ENCODE results near the gene SENP3.

Gene SENP3

DNA sequence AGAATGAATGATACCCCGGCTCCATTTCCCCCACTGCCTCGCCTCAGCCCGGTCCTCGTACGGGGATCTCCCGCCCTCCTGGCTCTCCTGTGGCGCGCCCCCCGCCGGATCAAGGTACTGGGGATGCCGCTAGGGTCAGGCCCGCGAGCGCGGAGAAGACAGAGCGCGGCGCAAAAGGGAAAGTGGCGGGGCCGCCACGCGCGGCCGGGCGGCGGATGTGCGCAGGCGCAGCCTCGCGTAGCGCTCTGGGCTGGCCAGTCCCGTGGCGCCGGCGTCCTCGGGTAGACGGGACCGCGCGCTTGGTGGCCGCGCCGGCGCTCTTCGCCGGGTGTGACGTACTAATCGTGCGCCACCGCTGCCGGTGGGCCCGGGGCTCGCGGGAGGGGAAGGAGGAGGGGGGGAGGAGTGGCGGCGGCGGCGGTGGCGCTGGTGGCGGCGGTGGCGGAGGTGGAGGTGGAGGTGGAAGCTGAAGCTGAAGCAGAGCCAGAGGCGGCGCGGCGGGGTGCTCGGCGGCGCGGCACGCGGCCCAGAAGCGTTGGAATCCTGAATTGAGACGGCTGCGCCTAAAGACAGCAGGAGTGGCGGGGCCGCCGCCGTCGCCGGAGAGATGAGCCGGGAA lies at the start of gene SENP3:
TSS of gene SENP3 (plus strand) at position 331 of the 619 bp plus-strand sequence. CDS start 1,158 bp downstream, outside the sequence.
- DNase-seq (ENCODE audit: low read depth): peak; percentile 89

DNA sequence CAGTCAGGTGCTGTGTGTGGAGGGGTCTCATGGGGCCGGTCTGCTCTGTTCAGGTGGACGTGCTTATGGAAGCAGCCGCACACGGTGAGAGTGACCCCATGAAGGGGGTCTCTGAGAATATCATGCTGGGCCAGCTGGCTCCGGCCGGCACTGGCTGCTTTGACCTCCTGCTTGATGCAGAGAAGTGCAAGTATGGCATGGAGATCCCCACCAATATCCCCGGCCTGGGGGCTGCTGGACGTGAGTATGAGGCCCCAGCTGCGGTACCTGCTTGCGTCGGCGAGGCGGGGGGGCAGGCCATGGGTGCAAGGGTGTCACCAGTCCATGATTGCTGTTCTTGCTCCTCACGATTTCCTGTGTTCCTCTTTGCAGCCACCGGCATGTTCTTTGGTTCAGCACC lies 49.6 kb upstream of the SENP3 start:
- DNase-seq (ENCODE audit: low read depth): no peak

DNA sequence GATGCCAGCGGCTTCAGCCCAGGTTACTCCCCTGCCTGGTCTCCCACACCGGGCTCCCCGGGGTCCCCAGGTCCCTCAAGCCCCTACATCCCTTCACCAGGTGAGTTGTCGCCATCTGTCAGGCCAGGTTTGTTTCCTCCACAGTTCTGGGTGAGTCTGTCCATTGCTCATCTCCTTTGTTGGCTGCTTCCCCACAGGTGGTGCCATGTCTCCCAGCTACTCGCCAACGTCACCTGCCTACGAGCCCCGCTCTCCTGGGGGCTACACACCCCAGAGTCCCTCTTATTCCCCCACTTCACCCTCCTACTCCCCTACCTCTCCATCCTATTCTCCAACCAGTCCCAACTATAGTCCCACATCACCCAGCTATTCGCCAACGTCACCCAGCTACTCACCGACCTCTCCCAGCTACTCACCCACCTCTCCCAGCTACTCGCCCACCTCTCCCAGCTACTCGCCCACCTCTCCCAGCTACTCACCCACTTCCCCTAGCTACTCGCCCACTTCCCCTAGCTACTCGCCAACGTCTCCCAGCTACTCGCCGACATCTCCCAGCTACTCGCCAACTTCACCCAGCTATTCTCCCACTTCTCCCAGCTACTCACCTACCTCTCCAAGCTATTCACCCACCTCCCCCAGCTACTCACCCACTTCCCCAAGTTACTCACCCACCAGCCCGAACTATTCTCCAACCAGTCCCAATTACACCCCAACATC lies 48.7 kb upstream of the SENP3 start:
- no peak for DNase-seq (ENCODE audit: low read depth)

DNA sequence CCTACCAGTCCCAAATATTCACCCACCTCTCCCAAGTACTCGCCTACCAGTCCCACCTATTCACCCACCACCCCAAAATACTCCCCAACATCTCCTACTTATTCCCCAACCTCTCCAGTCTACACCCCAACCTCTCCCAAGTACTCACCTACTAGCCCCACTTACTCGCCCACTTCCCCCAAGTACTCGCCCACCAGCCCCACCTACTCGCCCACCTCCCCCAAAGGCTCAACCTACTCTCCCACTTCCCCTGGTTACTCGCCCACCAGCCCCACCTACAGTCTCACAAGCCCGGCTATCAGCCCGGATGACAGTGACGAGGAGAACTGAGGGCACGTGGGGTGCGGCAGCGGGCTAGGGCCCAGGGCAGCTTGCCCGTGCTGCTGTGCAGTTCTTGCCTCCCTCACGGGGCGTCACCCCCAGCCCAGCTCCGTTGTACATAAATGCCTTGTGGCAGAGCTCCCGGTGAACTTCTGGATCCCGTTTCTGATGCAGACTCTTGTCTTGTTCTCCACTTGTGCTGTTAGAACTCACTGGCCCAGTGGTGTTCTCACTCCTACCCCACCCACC lies 47.8 kb upstream of the SENP3 start:
- no peak for DNase-seq (ENCODE audit: low read depth)

DNA sequence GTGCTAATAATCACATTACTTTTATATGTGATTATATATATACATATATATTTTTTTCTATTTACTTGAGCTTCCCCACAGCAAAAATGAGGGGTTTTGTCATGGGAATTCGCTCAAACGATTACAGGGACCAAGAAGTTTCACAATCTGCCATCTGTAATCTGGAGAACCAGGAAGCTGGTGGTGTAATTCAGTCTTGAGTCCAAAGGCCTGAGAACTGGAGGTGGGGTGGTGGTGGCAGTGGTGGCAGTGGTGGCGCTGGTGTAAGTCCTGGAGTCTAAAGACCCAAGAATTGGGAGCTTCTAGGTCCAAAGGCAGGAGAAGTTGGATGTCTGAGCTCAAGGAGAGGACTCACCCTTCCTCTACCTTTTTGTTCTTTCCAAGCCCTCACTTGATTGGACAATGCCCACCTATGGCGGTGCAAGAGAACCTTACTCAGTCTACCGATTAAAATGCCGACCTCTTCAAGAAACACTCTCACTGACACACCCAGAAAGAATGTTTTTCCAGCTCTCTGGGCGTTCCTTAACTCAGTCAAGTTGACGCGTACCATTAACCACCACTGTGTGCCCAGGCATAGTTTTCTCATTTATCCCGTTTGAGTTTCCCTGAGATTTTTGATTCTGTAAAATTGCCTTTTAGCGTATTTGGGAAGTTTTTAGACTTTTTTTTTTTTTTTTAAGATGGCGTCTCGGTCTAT lies 45.7 kb upstream of the SENP3 start:
- no peak for DNase-seq (ENCODE audit: low read depth)

DNA sequence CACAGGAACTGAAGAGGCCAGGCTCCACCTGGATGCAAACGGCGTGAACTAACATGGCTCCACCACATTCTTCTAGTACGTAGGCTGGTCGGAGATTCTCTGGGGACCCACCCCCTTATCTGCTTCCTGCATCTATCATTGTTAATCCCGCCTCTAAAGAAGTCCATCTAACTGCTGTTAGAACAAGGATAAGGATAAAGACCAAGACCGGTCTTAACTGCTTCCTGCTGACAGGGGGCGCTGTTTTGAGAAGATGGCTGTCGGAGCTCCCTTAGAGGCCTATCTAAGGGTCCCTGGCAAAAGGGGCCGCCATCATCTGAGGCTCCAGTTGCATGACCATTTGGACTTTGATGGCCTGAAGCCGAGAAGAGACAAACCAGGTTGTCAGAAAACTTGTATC lies 38.7 kb upstream of the SENP3 start:
- DNase-seq (ENCODE audit: low read depth): peak; percentile 15

DNA sequence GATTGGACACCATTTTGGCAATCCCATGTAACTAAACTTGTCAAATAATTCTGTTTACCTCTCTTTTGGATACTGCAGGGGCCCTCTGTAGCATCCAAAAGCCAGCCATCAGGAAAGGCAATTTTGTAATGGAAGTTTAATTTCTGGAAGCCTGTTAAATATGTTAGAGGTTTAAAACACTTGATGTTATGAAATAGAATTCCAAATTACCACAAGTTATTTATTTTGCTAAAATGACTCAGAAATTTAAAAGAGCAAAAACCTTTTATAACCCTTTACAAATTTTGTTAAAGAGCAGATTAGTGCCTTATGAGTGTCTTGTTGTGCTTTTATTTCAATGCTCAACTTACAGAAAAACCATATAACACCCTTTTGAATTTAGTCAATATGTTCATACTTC lies 32.9 kb upstream of the SENP3 start:
- DNase-seq (ENCODE audit: low read depth): no peak

DNA sequence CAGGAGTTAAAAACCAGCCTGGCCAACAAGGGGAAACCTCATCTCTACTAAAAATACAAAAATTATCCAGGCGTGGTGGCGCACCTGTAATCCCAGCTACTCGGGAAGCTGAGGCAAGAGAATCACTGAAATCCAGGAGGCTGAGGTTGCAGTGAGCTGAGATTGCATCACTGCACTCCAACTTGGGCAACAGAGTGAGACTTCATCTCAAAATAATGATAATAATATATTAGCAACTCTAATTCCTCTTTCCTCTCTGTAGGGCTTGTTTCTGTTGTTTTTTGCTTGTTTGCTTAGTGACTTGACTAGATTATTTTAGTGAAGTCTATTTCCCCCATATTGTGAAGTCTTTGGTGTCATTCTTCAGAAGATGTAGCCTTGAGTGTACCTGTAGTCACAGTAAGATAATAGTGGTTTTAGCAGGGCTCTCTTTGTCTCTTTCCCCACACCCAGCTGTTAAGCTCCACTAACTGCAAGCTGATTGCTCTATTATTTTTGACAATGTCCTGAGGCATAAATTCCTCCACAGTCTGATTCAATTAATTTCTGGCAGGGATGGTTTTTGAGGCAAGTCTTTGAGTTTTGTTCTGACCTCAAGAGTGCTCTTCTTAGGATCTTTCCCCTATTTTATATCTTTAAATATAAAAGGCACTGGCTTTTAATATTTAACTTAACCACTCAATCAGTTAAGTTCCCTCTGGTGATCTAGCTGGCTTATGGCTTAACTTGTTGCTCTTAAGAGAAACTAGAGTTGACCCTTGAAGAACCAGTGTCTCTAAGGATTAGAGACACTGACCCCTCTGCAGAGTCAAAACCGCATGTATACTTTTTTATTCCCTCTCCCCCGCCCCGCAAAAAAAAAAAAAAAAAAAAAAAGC lies 31.5 kb upstream of the SENP3 start:
- no peak for DNase-seq (ENCODE audit: low read depth)

DNA sequence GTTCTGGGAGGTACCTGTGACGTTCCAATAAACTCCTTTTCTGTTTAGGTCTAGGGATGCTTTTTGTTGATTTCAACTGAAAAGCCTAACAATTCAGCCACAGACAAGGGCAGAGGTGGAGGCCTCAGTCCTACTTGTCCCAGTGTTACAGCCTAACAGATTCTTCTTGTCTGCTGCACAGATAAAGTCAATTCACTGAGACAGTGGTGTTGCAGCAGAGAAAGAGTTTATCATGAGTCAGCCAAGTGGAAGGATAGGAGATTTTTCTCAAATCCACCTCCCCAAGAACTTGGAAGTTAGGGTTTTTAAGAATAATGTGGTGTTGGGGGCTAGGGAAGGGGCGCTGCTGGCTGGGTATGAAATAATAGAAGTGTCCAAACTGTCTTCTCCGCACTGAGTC lies 23.7 kb upstream of the SENP3 start:
- DNase-seq (ENCODE audit: low read depth): no peak

DNA sequence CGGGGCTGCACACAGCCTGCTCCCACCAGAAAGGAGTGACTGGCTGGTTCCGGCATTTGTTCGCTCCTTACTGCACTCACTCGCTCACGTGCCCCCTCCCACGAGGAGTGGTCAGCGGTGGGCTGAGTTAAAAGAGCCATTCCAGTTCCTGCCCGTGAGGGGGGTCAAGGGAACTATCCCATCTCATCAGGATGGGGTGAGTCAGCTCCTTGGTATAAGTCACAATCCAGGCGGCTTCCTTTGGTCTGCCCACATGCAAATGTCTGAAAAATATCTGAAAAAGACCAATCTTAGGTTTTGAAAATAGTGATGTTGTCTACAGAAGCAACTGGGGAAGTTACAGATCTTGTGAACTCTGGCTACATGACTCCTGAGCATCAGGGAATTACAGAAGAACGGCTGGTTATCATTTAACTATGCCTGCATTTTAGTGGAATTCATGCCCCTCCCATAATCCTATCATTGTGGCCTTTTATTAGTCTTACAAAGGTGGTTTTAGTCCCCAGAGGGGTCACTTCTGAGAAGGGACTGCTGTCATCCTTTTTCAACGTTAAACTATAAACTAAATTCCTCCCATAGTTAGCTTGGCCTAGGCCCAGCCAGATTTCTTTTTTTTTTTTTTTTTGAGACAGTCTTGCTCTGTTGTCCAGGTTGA lies 22.7 kb upstream of the SENP3 start:
- peak; percentile 35 for DNase-seq (ENCODE audit: low read depth)

DNA sequence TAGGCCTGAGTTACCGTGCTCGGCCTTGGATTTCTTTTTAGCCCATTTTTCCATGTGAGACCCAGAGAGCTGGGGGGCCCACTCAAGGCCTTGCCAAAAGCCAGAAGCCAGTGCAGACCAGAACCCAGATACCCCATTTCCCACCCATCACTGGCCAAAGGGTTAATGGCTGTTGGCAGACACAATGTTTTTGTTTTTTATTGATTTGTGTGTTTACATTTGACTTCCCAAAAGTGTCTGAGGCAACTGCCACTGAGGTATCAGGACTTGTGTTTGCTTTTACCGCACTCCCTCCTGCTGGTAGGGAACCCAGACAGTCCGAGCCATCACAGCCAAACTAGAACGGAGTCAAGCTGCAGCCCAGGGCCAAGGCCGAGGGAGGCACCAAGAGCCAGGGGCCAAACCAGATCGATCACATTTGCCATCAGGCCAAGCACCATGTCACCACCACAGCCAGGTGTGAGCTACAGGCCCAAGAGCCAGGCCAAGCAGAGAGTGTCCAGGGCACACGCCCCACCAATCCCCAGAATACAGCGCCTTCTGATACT lies 20.6 kb upstream of the SENP3 start:
- DNase-seq (ENCODE audit: low read depth): no peak

DNA sequence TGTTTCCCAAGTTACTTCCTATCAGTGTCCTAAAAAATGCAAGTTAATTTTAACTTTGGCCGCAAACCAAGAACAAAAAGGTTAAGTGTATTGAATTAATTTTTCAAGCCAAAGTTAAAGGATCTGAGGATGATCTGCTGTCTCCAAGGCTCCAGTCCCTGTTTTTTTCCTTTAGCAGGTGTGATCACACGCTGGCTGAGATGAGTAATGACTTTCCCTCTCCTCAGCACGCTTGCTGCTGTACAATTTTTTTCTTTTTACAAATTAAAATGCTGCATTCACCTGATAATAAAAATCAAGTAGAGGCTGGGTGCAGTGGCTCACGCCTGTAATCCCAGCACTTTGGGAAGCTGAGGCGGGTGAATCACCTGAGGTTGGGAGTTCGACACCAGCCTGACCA lies 16.8 kb upstream of the SENP3 start:
- DNase-seq (ENCODE audit: low read depth): no peak

DNA sequence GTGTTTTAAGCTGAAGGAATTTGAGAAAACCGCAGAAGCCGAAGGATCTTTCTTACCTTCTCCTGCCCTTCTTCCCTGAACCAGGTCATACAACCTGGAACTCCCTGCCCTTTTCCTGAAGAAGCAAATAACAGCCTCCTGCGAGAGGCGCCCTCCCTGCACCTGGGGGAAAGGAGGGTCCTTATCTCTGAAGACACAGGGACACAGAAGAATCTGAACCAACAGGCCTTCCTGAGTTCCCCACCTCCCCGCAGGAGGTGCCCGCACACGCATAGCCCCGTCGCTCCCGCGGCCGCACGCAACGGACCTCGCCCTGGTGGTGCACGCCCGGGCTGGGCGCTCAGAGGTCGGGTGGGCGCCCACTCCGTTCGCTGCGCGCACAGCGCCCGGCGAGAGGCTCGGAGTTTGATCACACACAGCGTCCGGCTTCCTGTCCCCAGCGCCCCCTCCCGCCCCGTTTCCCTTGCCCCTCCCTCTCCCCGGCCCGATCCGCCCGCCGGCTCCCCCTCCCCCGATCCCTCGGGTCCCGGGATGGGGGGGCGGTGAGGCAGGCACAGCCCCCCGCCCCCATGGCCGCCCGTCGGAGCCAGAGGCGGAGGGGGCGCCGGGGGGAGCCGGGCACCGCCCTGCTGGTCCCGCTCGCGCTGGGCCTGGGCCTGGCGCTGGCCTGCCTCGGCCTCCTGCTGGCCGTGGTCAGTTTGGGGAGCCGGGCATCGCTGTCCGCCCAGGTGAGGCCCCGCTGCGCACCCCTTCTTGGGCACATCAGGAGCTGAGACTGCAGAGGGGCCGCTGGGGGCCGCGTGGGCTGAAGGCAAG lies 12.9 kb upstream of the SENP3 start, which contains the start of gene TNFSF12:
TSS of gene TNFSF12 (plus strand) at position 474 of the 816 bp plus-strand sequence. CDS start at position 570, 96 bp downstream.
- no peak for DNase-seq (ENCODE audit: low read depth)

DNA sequence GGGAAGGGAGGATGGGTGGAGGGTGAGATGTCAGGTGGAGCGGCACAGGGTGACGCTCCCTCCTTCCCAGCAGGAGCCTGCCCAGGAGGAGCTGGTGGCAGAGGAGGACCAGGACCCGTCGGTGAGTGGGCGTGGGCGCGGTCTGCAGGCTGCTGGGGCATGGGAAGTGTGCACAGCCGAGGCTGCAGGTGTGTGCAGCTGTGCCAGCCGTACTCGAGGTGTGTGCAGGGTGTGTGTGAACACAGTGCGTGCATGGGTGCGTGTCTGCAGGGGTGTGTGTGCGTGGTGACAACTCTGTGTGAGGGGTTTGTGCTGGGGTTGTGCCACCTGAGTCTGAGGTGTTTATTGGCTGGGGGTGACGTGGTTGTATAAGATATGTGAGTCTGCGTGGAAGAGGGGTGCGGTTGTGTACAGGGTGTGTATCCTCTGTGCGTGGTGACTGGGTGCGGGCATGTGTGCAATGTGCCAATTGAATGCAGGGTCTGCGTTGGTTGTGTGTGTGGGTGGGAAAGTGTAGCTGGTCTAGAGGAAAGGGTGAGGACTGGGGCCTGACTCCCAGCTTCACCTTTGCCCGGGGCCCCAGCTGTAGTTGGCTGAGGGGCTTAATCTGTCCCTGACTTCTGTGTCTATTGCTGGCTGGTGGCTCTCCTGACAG lies 12.2 kb upstream of the SENP3 start:
- DNase-seq (ENCODE audit: low read depth): no peak

DNA sequence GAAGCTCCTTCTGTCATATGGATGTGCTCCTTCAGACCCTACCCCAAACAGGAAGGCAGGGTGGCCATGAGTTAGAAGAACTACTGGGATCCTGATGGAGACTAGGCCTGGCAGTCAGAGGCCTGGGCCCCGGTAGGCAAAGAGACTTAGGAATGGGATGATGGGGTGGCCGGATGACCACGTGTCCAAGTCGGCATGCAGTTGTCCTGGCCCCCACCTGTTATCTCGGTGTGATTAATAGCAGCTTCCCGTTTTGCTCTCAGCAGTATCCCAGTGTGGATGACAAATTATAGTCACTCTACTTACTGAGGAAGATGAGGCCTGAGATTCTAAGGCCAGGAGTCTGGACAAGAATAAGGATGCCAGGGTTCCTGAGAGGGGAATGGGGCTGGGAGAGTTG lies 11.4 kb upstream of the SENP3 start:
- no peak for DNase-seq (ENCODE audit: low read depth)

DNA sequence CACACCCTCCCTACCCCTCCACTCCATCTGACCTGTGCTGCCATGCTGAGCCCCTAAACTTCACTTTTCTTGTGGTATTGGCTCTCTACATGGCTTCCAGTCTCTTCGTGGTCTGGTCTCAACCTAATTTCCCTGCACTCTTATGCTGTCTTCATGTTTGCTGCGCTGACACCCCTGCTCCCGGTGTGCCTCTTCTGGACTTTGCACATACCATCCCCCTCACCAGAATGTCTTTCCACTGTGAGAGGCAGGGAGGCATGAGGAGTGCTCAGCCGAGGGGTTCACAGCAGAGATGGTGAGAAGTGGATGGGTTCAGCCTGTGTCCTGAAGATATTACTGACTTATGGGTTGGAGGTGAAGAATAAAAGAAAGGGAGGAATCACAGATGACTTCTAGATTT lies 10.3 kb upstream of the SENP3 start:
- no peak for DNase-seq (ENCODE audit: low read depth)

DNA sequence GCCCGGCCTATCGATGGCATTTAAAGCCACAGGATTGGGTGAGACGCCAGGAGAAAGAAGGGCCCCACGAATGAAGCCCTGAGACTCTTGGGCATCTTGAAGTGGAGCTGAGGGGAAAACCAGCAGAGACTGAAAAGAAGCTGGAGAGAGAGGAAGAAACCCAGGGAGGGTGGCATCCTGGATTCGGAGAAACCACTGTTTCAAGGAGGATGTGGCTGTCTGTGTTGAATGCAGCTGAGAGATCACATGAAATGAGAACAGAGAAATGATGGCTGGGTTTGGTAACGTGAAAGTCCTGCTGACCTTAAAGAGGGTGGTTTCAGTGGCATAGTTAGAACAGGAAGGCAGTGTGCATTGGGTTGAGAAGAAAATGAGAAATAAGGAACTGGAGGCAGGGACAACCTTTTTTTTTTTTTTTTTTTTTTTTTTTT lies 9.1 kb upstream of the SENP3 start:
- no peak for DNase-seq (ENCODE audit: low read depth)

DNA sequence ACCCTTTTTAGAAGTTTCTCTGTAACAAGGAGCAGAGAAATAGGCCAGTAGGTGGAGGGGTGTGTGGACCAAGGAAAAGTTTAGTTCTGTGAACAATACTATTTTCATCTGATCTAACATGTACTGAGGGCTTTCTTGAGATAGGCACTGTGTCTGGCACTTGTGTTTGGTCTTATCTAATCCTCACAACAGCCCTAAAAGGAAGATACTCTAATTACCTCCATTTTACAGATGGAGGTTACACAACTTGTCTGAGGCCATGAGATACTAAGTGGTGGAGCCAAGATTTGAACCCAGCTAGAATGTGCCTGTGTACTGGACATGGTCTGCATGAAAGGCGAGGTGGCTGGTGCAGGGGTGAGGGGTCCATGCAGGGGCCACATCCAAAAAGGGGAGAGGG lies 8.4 kb upstream of the SENP3 start:
- no peak for DNase-seq (ENCODE audit: low read depth)

DNA sequence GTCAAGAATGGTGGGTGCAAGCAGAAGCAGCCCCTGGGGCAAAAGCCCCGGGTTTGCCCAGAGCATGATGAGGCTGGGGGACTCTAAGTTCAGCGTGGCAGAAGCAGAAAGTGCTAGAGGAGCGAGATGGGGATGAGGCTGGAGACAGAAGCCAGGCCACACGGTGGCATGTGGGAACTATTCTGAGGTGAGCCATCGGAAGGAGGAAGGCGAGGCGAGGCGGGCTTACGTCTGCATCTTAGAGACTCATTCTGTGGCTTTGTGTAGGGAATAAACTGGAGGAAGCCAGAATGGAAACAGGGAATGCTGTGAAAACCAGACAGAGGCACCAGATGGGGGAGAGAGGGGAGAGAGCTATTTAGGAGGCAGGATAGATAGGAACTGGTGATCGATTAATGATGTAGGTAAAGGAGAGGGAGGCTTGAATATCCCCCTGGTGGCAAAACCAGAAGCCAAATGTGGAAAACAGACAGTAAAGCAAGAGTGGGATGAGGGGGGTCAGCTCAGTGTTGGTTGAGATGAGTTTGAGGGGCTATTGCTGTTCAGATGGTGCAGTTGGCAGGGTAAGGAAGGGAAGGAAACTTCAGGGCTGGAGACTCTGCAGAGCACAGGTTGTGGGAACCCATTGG lies 6.3 kb upstream of the SENP3 start:
- DNase-seq (ENCODE audit: low read depth): no peak
